Muscle of back (tissue), 11 donors: ENCODE results near the gene SMARCA1. TPM values are rescaled to one million over a fixed set of nuclear protein-coding genes. Genes with fewer than 3 reads are reported as not detected.

Experiments used
- DNase-seq, 3 donors: peaks; one replicate each; pipeline versions ENCODE4 v3.0.0 to v3.0.0-alpha.2; 2013
- polyA plus RNA-seq, 10 donors: library from polyadenylated mRNA; unstranded; fragments of 120-200 nt; gene quantifications; one replicate each; pipeline ENCODE4 v1.2.1, GENCODE V29; 2013; ENCODE audit not compliant: insufficient read length in 10 of 10

SMARCA1 gene
- polyA plus RNA-seq, 10 donors: 74.0 to 100 (median 83.4) TPM

DNA sequence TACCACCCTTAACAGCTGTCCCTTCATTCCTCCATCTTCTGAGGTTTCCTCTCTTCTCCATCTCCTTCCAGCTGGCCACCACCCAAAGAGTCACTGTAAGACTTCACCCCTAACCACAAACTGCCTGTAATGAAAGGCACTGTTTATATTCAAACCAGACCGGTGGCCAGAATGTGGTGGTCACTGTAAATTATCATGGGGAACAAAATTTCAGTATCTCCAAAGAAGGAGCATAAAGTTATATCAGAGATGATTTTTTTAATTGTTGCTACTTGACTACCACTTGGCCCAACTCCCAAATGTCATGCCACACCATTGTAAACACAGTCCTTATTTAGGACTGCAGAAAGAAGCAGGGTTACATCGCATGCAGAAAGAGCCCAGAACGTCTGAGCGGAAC, 44.8 kb downstream of the SMARCA1 start:
- DNase-seq: peak in 1 of 3 donors; percentile 5

DNA sequence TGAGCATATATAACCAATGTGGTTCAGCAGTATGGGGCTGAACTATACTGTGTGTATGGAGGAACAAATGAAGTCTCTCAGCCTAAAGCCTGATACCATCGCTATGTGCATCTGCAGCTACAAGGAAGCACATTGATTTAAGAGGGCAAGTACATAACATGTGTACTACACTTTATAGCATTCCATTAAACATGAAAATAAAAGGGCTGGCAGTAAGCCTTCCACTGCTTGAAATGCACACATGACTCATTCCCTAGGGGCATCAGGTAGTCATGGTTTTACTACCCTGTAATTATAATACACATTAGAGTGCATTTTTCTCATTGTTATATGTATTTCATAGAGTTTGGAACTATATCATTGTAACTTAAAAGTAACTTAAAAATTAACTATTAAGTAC, 51.2 kb downstream of the SMARCA1 start:
- no peak for DNase-seq

DNA sequence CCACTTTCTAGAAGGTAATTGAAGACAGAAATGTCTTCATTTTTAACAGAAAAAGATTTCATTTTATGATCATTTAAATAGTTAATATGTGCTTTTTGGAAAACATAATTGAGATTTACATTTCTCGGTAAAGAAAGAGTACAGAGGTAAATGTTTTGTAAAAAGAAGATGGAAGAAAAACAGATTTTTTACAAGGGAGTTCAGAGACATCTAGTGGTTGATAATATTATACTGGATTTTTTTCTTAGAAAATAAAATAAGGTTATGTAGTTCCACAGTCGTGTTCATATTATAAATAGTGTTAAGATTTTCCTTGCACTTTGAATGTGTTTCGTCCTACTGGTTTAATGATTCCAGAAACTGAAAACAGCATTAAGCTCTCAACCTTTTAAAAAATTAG, 60.6 kb downstream of the SMARCA1 start:
- no peak for DNase-seq

DNA sequence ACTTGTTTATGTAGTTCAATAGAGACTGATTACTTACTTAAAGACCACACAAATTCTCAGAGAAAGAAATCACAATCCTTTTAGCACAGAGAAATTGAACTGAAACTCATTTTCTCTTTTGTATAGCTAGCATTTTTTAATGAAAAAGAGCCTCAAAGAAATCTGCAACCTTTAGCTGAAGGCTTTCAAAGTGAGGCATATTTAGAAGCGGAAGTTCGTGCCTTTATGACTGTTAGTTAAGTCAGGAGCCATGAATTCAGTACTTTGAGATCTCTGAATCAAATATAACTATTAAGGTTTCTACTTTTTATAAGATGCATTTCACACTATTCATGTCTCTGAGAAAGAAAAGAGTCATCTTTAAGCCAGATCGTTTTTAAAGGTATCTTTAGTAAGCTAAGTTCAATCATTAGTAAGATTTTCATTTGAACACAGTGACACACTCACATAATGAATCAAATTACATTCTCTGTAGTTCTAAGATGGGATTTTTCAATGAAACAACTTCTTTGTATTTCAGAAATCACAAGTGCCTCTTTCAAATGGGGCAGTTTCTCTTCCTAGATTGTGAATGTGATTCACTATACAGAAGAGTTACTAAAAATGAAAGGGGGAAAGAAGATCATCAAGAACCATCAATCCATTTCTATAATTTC, 61.4 kb downstream of the SMARCA1 start:
- no peak for DNase-seq

DNA sequence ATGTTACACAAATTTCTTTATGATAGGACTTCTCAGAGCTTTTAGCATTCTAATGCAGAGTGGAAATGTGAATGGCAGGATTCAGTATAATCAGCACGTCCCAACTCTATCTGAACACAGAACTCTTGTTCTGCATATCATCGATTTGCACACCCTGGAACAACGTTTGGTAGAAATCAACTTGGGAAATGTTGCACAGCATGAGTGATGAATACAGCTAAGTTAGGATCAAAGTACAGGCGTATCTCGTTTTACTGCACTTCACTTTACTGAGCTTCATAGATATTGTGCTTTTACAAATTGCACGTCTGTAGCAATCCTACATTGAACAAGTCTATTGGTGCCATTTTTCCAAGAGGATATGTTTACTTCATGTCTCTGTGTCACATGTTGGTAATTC, 70.8 kb downstream of the SMARCA1 start:
- DNase-seq: no peak

DNA sequence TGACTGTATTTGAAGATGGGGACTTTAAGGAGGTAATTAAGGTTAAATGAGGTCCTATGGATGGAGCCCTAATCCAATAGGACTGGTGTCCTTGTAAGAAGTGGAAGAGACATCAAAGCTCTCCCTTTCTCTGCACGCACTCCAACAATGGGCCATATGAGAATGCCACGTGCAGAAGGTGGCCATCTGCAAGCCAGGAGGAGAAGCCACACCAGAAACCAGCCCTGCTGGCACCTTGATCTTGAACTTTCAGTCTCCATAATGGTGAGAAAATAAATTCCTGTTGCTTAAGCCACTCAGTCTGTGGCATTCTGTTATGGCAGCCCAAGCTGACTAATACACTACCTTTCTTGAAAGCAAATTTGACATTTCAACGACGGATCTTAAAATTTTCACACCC, 73.2 kb downstream of the SMARCA1 start:
- DNase-seq: no peak

DNA sequence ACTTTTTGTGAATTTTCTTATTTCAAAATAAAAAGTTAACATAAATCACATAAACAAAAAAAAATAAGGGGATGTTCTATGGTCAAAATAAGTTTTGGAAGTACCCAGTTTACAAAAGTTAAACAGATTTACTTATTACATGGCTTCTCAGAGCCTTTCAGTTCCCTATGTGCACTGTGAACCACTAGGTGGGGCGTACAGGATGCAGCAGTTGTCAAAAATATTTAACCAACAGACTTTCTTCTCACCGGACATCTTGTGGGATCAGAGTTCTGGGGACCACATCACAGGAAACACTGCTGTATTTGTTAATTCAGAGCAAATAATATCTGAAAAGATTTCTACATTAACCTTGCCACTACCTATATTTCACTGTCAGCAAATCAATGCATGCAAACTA, 74.1 kb downstream of the SMARCA1 start:
- DNase-seq: no peak

DNA sequence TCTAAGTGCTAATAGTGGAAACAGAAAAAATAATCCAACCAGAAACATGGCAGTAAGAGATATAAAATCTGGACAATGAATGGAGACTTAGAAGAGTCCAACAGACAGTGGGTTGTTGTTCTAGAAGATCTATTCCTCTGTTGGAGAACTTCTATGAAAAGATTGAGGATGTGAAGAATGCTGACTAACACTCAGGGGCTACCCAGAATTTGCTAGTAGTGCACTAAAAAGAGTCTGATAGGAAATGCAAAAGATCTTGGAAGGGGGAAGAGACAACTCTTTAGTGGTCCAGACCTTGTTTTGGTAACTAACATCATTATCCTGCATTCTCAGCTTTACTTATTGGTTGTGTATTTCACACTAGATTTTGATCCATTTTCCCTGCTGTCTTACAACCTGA, 77.9 kb downstream of the SMARCA1 start:
- DNase-seq: no peak

DNA sequence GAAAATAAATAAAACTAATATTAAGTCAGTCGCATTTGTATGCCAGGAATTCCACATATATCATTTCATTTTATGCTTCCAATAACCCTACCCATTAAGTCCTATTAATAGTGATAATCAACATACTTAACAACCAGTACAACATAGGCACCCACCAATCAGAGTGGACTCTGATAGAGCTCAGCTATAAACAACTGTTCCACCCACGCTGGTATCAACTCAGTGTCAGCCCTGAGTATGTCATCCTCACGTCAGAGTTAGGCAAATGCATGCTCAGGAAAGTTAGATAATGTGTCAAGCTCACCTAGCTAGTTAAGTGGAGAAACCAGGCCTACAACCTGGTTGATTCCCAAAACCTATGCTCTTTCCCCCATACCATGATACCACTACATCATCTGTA, 89.3 kb downstream of the SMARCA1 start:
- no peak for DNase-seq

DNA sequence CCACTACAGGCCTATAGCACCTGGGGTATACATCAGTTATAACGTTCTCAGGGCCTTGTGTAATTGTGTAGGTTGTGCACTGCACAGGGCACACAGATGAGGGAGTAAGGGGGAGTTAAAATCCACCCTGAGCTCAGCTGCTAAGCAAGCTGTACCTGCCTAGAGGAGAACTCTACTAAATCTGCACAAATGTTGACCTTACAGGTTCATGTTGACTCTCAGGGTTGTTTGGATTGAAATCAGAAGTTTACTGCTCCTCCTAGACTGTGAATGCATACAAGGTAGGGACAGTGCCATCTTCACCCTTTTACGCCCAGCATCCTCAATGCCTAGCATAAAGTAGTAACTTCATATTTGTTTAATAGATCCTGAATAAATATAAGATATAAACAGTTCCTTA, 89.8 kb downstream of the SMARCA1 start:
- no peak for DNase-seq

DNA sequence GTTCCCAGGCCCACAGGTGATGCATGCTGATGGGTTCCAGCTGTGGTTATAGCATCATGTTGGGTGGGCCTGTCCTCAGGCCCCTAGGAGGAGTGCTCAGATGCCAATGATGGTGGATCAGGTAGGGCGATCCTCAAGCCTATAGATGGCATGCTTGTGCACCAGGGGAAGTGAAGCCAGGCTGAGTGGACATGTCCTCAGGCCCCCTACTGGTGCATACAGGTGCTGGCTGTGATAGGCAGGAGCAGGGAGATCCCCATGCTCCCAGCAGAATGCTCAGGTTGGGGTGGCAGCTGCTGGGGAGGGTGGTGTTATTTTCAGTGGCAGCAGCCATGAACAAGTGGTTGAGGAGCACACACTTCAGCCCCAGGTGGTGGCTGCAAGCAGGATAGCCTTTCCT, 96.0 kb downstream of the SMARCA1 start:
- DNase-seq: no peak

DNA sequence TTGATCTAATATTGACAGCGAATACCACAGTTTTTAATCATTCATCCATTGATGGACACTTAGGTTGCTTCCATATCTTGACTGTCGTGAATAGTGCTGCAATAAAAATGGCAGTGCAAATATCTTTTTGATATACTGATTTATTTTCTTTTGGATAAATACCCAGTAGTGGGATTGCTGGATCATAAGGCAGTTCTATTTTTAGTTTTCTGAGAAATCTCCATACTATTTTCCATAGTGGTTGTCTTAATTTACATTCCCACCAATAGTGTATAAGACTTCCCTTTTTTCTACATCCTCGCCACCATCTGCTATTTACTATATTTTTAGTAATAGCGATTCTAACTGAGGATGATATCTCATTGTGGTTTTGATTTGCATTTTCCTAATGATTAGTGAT, 100.1 kb downstream of the SMARCA1 start:
- no peak for DNase-seq

DNA sequence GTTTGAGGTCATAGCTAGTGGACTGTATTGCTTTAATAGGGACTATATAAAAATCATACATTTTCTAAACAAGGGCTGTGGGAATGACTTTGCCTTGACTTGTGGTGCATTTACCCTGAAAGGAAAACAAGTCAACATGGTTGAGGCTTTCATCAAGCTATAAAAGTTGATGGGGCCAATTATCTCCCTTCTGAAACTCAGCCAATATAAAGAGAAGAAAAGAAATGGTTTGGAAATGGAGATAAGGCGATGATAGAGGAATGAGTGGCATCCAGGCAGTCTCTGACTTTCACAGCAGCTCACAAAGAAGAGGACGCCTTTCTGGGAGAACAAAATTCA, 118.7 kb downstream of the SMARCA1 start:
- DNase-seq: no peak

DNA sequence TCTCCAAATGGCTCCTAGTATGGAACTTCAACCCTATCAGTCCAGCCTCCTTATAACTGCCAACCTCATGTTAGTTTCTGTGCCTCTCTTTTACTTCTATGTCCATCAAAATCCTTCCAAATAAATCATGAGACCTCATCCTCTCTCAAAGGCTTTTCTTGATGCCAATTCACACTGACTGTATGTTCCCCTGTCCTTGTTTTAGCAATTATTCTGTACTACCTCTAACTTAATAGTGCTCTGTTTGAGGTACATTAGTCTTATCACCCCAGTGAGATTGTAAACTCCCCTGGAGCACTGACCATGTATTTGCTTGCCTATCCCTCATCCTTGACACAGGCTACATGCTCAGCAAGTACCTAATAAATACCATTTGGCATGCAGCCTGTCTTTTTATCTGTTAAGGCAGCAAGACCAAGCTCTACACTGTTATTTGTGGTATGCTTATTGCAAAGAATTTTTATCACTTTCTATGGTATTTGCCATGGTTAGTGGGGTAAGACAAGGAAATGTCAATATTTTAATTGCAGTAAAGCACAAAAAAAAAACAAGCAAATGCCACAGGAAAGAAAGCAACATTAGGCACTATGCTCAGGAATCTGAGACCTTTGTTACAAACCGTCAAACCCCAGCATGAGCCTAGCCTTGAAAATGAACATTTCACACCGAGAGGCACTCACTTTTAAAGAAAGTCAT, 119.2 kb downstream of the SMARCA1 start:
- no peak for DNase-seq

Other genes with a start within 250 kb of the SMARCA1 start
- gene OCRL, start 16.8 kb upstream of the SMARCA1 start, polyA plus RNA-seq: 10 to 100 TPM; 10.8 to 17.7 (median 14.0) TPM
- gene APLN, start 131.5 kb upstream of the SMARCA1 start, polyA plus RNA-seq: 10 to 100 TPM; 10.2 to 23.3 (median 16.5) TPM
- gene XPNPEP2, start 215.5 kb upstream of the SMARCA1 start, polyA plus RNA-seq: 1 to 10 TPM; 3.6 to 6.3 (median 4.6) TPM